Rectal smooth muscle tissue (tissue), 1 donor: ENCODE data around the gene VTI1A.
A peak's percentile ranks its signal among the peaks of the same experiment; 100 is the strongest.

Experiments used
- H3K27ac ChIP-seq: one replicate; pipeline ENCODE4 v1.7.0; 2013; ENCODE audit warnings: low read depth, low read length, inconsistent platforms
- H3K27me3 ChIP-seq: one replicate; pipeline ENCODE4 v1.7.0; 2013; ENCODE audit warnings: low read length; ENCODE audit not compliant: control insufficient read depth, insufficient read depth
- H3K36me3 ChIP-seq: one replicate; pipeline ENCODE4 v1.7.0; 2013; ENCODE audit warnings: low read length; ENCODE audit not compliant: control insufficient read depth, insufficient read depth
- H3K4me1 ChIP-seq: one replicate; pipeline ENCODE4 v1.7.0; 2013; ENCODE audit warnings: low read length; ENCODE audit not compliant: control insufficient read depth, insufficient read depth
- H3K4me3 ChIP-seq: one replicate; pipeline ENCODE4 v1.7.0; 2013; ENCODE audit warnings: low read length
- H3K9ac ChIP-seq: one replicate; pipeline ENCODE4 v1.7.0; 2013; ENCODE audit warnings: low read length

The VTI1A gene

GRCh38 chr10:112791447-112791846 is 344.4 kb downstream of the VTI1A start:
- Histone ChIP-seq H3K36me3 (no peaks in the 10 kb centered on the region), H3K27me3 (no peaks in the 10 kb centered on the region), H3K9ac (no peak overlapping the region), H3K4me1 (no peaks in the 10 kb centered on the region), H3K27ac (no peak overlapping the region), H3K4me3 (no peak overlapping the region)

DNA sequence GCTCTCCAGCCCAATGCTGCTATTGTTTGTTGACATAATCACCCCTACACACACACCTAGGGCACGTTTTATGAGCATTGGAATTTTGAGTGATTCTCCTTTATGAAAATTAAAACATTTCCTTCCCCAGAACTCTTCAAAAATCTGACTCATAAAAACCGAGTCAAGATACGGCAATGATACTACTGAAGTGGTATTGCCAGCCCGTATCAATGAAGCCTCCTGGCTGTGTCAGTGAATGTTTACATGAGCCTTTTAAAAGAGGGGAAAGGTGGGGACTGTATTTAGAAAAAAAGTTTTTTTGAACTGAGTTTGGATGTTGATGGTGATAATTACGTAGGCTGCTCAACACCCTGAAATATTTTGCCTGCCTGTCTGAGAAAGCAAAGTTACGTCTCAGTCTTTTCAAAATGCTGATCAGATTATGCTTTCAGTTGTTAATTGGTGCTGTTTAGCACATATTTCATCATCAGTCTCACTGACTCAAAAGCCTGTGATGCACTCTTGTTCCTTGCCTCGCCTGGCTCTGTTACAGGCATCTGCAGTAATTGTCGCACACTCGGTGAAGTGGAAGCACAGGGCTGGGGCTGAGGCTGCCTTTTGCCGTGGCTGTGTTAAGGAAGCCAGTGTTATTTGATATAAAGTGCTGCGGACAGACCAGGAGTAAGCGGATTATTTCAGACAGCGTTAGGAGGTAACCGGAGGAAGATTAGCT is 345.6 kb downstream of the VTI1A start:
- Histone ChIP-seq H3K36me3 (no peaks in the 10 kb centered on the region), H3K4me1 (no peaks in the 10 kb centered on the region), H3K27ac (peak overlapping the region; percentile 18), H3K4me3 (peak overlapping the region; percentile 28), H3K27me3 (no peaks in the 10 kb centered on the region), H3K9ac (no peak overlapping the region)

- no peaks in the 10 kb centered on the region for H3K27me3 ChIP-seq
- peak overlapping the region; percentile 28 for H3K4me3 ChIP-seq
- H3K36me3 ChIP-seq: no peaks in the 10 kb centered on the region
- peak overlapping the region; percentile 18 for H3K27ac ChIP-seq
- no peaks in the 10 kb centered on the region for H3K4me1 ChIP-seq
- H3K9ac ChIP-seq: no peak overlapping the region
These were observed 346.3 kb downstream of the VTI1A start for GRCh38 chr10:112793202-112793921.

- no peak overlapping the region for H3K9ac ChIP-seq
- H3K4me3 ChIP-seq: no peak overlapping the region
- no peaks in the 10 kb centered on the region for H3K36me3 ChIP-seq
- no peaks in the 10 kb centered on the region for H3K27me3 ChIP-seq
- H3K4me1 ChIP-seq: no peaks in the 10 kb centered on the region
- no peak overlapping the region for H3K27ac ChIP-seq
These were observed 347.2 kb downstream of the VTI1A start for GRCh38 chr10:112794201-112794600.

DNA sequence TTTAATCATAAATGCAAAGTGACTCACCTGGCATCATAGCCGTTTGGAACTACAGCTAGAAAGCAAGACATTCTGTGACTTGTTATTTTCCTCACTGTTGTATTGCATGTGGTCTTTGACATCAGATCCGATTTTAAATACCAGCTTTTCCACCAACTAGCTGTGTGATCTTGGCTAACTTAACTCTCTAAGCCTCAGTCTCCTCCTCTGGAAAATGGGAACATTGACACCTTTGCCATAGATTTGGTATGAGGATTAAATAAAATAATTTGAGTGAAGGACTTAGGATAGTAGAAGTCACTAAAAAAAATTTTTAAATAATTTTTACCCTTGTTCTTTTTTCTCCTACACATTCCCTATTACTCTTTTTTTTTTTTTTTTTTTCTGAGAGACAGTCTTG is 348.1 kb downstream of the VTI1A start:
- Histone ChIP-seq H3K36me3 (no peaks in the 10 kb centered on the region), H3K4me1 (no peaks in the 10 kb centered on the region), H3K27me3 (no peaks in the 10 kb centered on the region), H3K4me3 (no peak overlapping the region), H3K9ac (no peak overlapping the region), H3K27ac (no peak overlapping the region)

DNA sequence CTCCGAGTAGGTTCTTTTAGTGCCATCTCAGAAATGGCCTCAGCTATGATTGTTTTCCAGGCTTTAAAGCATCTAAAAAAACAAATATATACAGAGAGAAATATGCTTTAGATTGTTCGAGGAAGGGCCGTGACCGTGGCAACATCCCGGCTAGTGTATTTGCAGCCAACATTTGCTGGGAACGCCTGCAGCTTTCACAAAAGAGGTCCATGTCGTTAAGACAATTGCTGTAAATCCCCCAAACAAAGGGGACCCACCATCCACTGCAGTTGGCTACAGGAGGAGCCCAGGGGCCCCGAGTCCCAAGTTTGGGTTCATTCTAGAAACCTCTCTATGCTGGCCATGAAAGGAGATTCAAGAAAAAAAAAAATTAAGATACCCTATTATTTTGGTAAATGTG is 350.2 kb downstream of the VTI1A start:
- Histone ChIP-seq H3K4me3 (no peak overlapping the region), H3K36me3 (no peaks in the 10 kb centered on the region), H3K27ac (no peak overlapping the region), H3K4me1 (no peaks in the 10 kb centered on the region), H3K27me3 (no peaks in the 10 kb centered on the region), H3K9ac (no peak overlapping the region)

DNA sequence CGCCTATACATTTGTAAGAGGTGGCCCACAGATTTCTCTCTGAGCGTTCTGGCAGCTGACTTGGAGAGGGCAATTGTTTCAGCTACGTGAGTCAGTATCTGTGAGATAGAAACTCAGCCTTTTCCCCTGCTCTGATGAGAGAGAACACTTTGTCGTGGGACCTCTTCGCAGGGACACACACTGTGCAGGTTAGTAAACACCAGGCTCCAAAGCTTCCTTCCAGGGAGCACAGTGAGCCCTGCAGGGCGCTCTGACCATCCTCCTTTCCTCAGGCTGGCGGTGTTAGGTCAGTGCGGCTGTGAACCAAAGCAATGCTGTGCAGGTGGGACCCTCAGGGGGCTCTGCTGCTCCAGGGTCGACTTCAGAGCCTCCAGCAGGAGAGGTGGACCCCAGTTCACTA is 350.8 kb downstream of the VTI1A start:
- Histone ChIP-seq H3K27ac (no peak overlapping the region), H3K4me1 (no peaks in the 10 kb centered on the region), H3K9ac (no peak overlapping the region)

DNA sequence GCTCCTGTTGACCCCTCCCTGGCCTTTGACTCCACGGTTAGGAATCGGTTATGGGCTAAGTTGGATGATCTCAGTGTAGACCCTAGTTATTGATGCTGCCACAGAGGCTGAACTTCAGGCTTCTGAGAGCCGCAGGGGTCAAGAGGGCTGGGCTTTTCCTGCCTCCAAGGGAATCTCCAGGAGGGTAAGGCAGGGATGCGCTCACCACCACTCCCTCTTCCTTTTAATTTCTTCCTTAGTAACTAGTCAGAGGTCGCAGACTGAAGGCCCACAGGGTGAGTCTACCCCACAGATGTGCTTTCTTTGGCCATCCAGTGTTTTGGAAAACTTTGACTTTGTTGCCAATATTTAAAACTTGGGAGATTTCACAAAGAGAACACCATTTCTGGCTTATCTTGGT is 352.0 kb downstream of the VTI1A start:
- no peaks in the 10 kb centered on the region for H3K36me3 ChIP-seq
- no peak overlapping the region for H3K9ac ChIP-seq
- no peak overlapping the region for H3K27ac ChIP-seq
- H3K4me1 ChIP-seq: no peaks in the 10 kb centered on the region
- H3K27me3 ChIP-seq: no peaks in the 10 kb centered on the region
- H3K4me3 ChIP-seq: no peak overlapping the region

More for the DNA sequence above, 350.8 kb downstream of the VTI1A start:
- H3K27me3 ChIP-seq: no peaks in the 10 kb centered on the region
- no peak overlapping the region for H3K4me3 ChIP-seq
- H3K36me3 ChIP-seq: no peaks in the 10 kb centered on the region

DNA sequence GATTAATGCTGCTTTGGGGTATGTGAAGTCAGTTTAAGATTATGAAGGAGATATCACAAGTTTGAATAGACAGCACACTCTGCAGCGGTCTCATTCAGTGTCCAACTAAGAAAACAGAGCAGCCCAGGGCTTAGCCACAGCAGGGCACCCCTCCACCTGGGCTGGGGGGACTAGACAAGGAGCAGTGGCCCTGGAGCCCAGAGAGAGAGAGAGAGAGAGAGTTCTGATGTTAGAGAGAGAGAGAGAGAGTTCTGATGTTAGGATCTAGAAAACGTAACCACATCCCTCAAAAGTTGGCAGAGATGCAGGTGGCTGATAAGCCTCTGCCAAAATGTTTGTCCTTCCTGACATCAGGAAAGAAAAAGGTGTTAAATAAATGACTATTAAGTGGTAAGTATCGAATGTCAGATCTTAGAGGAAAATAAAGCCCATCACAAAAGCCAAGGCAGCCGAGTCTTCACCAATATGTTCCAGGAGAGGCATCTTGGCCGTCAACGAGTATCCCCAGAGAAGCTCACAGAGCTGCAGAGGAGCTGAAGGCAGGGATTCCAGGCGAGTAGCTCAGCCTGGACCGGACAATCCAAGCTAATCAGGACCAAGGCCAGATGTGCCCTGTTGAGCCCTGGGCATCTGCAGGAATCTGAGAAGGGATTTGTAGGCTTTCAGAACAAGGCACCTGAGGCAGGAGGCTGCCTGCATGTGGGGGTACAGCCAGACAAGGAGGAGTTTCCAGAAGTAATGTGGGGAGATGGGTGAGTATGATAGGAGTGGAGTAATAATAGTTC is 352.9 kb downstream of the VTI1A start:
- no peaks in the 10 kb centered on the region for H3K4me1 ChIP-seq
- H3K27me3 ChIP-seq: no peaks in the 10 kb centered on the region
- H3K36me3 ChIP-seq: no peaks in the 10 kb centered on the region
- no peak overlapping the region for H3K9ac ChIP-seq
- no peak overlapping the region for H3K4me3 ChIP-seq
- no peak overlapping the region for H3K27ac ChIP-seq

DNA sequence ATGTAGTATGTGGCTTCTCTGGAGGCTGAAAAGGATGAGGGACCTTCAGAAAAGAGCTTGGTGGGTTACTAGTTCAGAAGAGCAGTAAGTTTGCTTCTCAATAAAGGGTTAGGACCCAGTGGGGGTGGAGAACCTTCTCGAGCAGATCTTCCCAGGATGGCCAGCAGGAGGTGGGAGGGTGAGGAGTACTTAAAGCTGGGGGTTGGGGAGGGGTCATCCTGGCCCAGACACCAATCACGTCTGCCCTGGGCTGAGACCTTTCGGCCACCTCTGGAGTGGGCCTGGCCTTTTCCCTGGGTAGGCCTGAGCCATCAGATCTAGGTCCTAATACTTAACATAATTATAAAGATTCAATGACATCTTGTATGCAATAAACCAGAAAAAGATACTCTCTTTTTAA is 354.0 kb downstream of the VTI1A start:
- Histone ChIP-seq H3K27me3 (no peaks in the 10 kb centered on the region), H3K9ac (no peak overlapping the region), H3K27ac (no peak overlapping the region), H3K4me3 (no peak overlapping the region), H3K36me3 (no peaks in the 10 kb centered on the region), H3K4me1 (no peaks in the 10 kb centered on the region)

- Histone ChIP-seq H3K9ac (no peak overlapping the region), H3K27ac (no peak overlapping the region)
These were observed 354.7 kb downstream of the VTI1A start for GRCh38 chr10:112801748-112802147.

DNA sequence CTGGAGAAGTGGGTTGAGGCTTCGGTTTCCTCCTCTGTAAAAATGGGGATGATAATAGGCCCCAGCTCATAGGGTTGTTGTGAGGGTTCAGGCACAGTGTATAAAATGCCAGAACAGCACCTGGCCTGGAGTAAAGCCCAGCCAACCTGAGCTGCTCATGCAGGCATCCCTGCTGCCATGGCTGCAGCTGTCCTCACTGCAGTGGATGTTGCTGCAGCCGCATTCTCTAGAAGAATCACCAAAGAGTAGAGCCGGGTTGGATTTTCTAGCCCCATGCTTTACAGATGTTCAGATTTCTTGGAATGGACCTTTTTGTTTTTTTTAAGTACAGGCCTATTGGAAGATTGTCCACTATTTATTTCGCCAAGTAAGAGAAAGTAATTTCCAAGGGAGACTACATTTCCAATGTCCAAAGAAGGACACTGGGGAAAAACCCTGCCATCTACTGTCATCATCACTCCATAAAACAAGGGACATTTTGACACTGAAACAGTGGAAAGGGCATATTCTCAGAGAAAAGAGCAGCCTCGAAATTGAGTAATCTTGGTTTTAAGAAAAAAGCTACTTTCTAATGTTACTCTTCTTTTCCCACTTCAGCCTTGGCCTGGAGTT is 355.5 kb downstream of the VTI1A start:
- Histone ChIP-seq H3K9ac (no peak overlapping the region), H3K27ac (no peak overlapping the region), H3K4me3 (no peak overlapping the region), H3K36me3 (no peaks in the 10 kb centered on the region), H3K4me1 (no peaks in the 10 kb centered on the region), H3K27me3 (no peaks in the 10 kb centered on the region)

More at GRCh38 chr10:112801748-112802147, 354.7 kb downstream of the VTI1A start:
- H3K4me3 ChIP-seq: no peak overlapping the region
- no peaks in the 10 kb centered on the region for H3K36me3 ChIP-seq
- no peaks in the 10 kb centered on the region for H3K4me1 ChIP-seq
- H3K27me3 ChIP-seq: no peaks in the 10 kb centered on the region
